Spleen (tissue), 7 donors: ENCODE data around the gene MPP1.

Experiments used
- CTCF ChIP-seq, 11 experiments: fragments of 200-600 bp in 7 of 11; fragments of 450-650 bp in 4 of 11; sonication (generic) in 4 of 11; IDR thresholded peaks in 8 of 11; conservative IDR thresholded peaks in 3 of 11; 1 replicate in 7 of 11; 2 replicates in 4 of 11; pipeline versions ENCODE4 v1.4.0 to v1.8.0; 2016 to 2021; ENCODE audit warnings: antibody characterized with exemption in 11 of 11, inconsistent platforms in 4 of 11, mild to moderate bottlenecking in 1 of 11
- POLR2A ChIP-seq, 3 donors: fragments of 450-650 bp; IDR thresholded peaks; one replicate each; pipeline ENCODE4 v1.5.1; 2017; ENCODE audit warnings: antibody characterized with exemption in 3 of 3, mild to moderate bottlenecking in 1 of 3
- POLR2AphosphoS5 ChIP-seq, 3 donors: sonication (generic); formaldehyde crosslinking; IDR thresholded peaks; one replicate each; pipeline ENCODE4 v1.5.1; 2017; ENCODE audit warnings: antibody characterized with exemption in 3 of 3
- donor health status: DM: no; HTN: no; CAD: no; lungs with moderate emphysema.
- donor health status: DM: no; HTN: no; CAD: no.
- donor health status: DM: no; HTN: no; CAD: no.

DNA sequence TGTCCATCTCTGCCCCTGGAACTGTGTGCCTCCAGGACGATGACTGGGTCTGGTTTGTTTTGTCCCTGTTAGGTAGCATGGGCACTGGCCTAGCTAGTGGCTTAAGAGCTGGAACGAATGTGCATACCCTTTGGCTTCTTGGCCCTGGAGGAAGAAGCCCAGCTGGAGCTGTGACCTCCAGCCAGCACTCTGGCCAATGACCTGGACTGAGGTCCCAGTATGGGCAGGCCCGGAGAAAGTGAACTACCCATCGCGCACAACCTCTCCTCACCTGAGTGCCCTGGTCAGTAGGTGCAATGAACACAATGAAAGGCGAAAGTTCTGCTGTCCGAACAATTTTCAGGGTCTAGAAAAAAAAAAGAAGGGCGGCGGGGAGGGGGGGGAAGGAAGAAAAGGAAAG, 24.3 kb downstream of the MPP1 start:
- TF ChIP-seq CTCF (IDR thresholded peaks at IDR 0.05 in 8 of 11, conservative IDR thresholded peaks at IDR 0.05 in 3 of 11) = no peak
- no peak for TF ChIP-seq POLR2AphosphoS5 (IDR thresholded peaks at IDR 0.05)
- no peak for TF ChIP-seq POLR2A (IDR thresholded peaks at IDR 0.05)
